HG03175 (cell line): ENCODE data around the gene WWC1.
"Not testable (repeated sequence)": the region's sequence is repeated elsewhere in the genome, so short reads cannot be mapped to it uniquely, and the experiment has no call there.

Experiments used
- ATAC-seq: cut with Tn5 transposase; IDR thresholded peaks from one replicate; pipeline ENCODE4 v1.9.1; 2021; ENCODE audit warnings: mild to moderate bottlenecking, moderate library complexity; ENCODE audit not compliant: unreplicated experiment

WWC1 gene

DNA sequence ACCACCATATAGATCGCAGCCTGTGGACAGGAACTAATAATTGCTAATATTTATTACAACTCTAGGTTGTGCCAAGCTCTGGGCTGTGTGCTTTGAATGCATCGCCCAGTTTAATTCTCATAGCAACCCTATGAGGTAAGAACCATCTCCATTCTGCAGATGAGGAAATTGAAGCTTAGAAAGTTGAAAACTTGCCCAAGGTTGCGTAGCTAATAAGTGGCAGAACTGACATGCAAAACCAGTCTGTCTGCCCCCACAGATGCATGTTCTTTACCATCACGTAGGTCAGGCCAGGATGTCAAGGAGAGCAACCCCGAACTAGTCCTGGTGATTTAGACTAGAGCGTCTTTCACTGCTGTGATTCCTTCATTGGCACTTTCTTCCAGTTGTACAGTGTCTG, 15.6 kb downstream of the WWC1 start:
- ATAC-seq, result no peak

- ATAC-seq, result no peak
These were observed 16.6 kb downstream of the WWC1 start for GRCh38 chr5:168307925-168308584.

DNA sequence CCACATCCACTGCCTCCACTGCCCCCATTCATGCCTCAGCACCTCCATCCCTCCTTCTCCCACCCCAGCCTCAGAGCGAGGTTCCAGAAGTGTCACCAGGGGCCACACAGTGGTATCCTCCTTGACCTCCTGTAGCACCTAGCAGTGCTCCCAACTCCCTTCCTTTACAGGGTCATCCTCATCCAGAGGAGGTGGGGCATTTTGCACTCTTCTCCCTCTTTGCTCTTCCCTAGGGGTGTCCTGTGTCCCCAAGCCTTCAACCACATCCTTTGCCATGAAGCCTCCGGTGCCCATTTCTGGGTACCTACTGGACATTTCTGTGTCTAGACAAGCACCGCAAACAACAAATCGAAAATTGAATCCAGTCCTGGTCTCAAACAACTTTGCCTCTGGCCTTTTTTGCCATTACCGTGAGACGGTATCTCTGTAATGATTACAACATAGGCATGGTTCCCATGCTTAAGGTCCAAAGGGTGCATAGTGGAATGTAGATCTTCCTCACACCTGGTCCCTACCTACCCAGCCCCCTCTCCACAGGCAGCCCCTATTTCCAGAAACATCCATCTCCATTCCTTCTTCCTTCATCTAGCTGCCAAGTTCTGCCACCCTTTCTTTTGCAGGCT, 17.6 kb downstream of the WWC1 start:
- ATAC-seq, result no peak

GRCh38 chr5:168310541-168310940, 19.1 kb downstream of the WWC1 start:
- not testable (repeated sequence) for ATAC-seq

- no peak for ATAC-seq
These were observed 19.7 kb downstream of the WWC1 start for GRCh38 chr5:168311061-168311566.

- ATAC-seq, result no peak
These were observed 21.3 kb downstream of the WWC1 start for GRCh38 chr5:168312606-168313295.

- ATAC-seq, result no peak
These were observed 22.3 kb downstream of the WWC1 start for GRCh38 chr5:168313596-168314204.

- ATAC-seq, result no peak
These were observed 23.4 kb downstream of the WWC1 start for GRCh38 chr5:168314735-168315411.

DNA sequence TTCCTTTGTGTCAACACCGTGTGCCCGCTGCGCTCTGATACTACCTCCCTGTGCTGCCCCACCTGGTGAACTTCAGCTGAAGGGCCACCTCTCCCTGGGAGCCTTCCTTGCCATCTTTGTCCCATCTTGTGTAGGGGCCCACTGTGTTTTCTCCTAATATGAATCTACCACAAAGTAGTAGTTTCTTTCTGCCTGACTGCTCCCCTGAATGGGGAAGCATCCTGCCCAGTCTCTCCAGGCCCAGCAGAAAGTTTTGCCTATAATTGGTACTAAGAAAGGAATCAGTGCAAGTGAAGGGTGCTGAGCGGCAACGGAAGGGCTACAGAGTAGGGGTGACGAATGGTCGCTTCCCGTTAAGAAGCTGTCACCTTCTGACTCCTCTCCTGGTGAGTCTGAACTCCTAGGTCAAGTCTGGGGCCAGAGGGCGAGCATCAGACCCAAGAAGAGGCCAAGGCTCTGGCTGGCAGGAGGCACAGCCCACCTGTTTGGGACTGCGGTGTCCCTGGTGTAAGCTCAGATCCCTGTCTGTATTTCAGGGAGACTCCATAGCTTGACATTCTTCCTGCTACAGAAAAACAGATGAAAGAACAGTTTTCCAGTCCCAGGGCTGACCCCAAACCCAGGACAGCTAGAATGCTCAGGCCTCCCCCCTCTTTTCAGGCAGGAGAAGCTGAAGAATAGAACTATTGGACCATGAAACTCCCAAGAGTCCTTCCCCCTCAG, 24.1 kb downstream of the WWC1 start:
- no peak for ATAC-seq

- ATAC-seq, result no peak
These were observed 24.7 kb downstream of the WWC1 start for GRCh38 chr5:168316139-168316578.

DNA sequence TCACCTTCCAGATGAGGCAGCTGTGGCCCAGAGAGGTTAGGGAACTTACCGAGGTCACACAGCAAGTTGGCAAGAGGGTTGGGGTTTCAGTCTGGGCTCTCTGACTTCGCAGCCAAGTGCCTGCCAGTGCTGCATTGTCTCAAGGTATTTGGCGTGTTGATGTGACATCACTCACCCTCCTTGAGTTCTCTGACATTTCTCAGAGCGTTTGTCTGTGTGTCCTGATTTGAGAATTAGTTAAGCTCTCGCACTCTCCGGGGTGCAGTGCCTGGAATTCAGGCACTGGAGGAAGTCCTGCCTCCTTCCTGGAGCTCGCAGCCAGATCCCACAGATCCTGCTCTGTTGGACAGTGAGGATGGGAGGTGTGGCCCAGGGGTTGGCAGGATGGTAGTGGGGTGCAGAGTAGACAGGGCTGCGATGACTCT, 25.7 kb downstream of the WWC1 start:
- ATAC-seq, result no peak

- no peak for ATAC-seq
These were observed 26.2 kb downstream of the WWC1 start for GRCh38 chr5:168317521-168318147.

DNA sequence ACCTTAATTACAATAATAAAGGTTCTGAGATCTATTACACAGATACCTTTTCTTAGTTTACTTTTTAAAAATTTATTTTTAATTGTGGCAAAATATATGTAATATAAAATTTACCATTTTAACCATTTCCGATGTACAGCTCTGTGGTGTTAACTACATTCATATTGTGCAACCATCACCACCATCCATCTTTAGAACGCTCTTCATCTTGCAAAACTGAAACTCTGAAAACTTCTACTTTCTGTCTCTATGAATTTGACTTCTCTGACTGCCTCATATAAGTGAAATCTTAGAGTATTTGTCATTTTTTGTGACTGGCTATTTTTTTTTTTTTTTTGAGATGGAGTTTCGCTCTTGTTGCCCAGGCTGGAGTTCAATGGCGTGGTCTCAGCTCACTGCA, 26.8 kb downstream of the WWC1 start:
- ATAC-seq, result no peak

DNA sequence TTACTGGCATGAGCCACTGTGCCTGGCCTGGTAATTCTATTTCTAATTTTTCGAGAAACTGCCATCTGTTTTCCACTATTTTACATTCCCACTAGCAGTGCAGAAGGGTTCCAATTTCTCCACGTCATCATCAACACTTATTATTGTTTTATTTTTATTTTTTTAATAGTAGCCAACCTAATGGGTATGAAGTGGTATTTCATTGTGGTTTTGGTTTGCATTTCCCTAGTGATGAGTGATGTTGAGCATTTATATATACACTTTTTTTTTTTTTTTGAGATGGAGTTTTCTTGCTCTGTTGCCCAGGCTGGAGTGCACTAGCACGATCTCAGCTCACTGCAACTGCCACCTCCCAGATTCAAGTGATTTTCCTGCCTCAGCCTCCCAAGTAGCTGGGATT, 28.3 kb downstream of the WWC1 start:
- ATAC-seq, result no peak

DNA sequence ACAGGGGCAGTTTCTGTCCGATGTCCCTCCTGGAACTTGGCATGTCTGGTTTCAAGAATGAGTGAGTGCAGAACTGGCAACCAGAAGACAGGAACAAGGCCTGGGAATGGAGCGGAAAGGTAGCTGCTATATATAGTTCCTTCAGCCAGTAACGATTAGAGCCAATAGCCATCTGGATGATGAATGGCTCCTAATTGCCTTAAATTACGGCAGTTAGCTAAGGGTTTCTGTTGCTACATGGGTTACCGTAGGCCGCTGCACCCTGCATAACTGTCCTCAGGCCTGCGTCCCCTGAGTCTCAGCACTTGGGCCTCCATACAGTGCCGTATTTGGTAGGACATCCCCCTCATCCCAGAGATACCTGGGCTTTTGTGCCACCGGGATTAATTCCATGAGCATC, 29.4 kb downstream of the WWC1 start:
- no peak for ATAC-seq

DNA sequence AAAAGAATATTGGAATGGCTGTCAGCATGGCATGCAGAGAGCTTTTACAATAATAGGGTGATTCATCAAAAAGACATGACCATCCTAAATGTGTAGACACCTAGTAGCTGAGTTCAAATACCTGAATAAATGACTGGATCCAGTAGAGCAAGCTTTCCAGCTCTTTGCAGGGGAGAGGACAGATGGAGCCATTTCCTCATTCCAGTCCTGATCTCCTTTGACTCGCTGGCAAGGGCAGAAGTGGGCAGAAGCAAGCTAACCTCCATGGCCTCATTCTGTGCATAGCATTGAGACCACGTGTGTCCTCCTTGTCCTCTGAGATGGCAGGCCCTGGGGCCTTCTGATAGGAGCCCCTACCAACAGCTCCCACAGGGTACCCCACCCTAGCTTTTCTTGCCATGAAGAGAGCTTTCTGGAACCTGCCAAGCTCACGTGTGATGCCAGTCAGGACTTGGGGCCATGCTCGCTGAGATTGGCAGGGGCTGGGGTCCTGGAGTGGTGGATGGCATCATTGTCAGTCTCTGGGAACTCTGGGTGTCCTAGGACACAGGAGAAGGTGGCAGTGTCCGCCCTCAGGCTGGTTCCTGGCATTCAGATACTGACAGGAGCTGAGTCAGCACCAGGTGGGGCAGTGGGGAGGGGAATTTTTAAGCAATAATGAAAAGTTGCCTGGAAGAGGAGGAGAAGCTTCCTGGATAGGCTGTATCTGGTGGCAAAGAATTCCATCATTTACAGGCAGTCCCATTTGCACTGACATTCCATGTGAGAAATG, 33.6 kb downstream of the WWC1 start:
- no peak for ATAC-seq

DNA sequence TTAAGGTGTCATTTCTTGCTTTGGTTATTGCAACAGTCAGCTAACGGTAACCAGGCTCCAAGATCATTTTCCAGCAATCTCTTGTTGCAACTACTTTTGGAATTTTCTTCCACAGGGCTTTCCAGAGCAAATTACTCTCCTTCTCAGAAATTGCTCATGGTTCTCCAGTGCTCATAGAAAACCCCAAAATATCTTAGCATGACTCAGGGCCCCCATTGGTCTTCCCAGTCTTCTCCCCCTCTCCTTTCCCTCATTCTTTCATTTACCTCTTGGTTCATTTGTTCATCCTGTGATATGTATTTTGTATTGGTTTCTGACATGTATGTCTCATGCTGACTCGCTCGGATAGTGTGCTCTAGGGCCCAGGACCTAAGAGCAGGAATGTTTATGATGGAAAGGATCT, 35.6 kb downstream of the WWC1 start:
- ATAC-seq, result no peak

DNA sequence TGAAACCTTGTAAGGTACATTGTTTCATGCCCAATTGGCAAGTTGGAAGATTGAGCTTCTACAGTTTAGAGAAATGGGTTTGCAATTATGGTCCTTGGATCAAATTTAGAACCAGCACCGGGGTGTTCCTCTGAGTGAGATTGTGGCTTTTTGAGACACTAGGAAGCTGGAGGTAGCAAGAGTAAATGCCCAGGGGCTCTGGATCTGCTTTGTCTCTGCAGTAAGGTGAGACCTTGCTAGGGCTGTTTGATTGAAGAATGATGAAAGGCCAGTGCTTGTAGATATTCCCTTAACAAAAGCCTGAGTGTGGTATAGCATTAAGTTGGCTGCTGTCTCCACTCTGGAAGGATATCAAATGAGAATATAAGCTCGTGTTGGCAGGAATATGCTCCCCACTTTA, 36.0 kb downstream of the WWC1 start:
- no peak for ATAC-seq

GRCh38 chr5:168327994-168328393, 36.5 kb downstream of the WWC1 start:
- no peak for ATAC-seq
